WTC11 (cell line): ENCODE results near the gene TRMT6. TPM values are rescaled to one million over a fixed set of nuclear protein-coding genes. Genes with fewer than 3 reads are reported as not detected.

Experiments used
- ATAC-seq: fragments of 200-7000 bp; cut with Tn5 transposase; 2 replicates; pipeline ENCODE4 v1.10.0; 2021; ENCODE audit warnings: mild to moderate bottlenecking, moderate library complexity
- CTCF ChIA-PET: fragments of 300-600 bp; sonication (Branson Sonifier 250); formaldehyde crosslinking; loops from one replicate; lab custom pipeline; 2021; ENCODE audit warnings: antibody characterized with exemption; lab: Charles Lee
- POLR2A ChIA-PET: fragments of 350-600 bp; sonication (Branson Sonifier 250); formaldehyde crosslinking; loops from one replicate; lab custom pipeline; 2021; ENCODE audit warnings: antibody characterized with exemption; lab: Charles Lee
- DNase-seq: peaks from one replicate; pipeline ENCODE4 v3.0.0; 2021; ENCODE audit warnings: low spot score
- H3K27ac Mint-ChIP-seq: 2 replicates; pipeline ENCODE4 v1.8.0; 2021; ENCODE audit warnings: mixed read lengths
- H3K27me3 Mint-ChIP-seq: 2 replicates; pipeline ENCODE4 v1.8.0; 2021; ENCODE audit warnings: low read depth, mild to moderate bottlenecking, moderate library complexity, mixed read lengths
- H3K36me3 Mint-ChIP-seq: 2 replicates; pipeline ENCODE4 v1.8.0; 2021; ENCODE audit warnings: mixed read lengths
- H3K4me1 Mint-ChIP-seq: 2 replicates; pipeline ENCODE4 v1.8.0; 2022; ENCODE audit warnings: mixed read lengths
- H3K4me3 Mint-ChIP-seq: 2 replicates; pipeline ENCODE4 v1.8.0; 2021; ENCODE audit warnings: mild to moderate bottlenecking, moderate library complexity, mixed read lengths
- H3K9me3 Mint-ChIP-seq: 2 replicates; pipeline ENCODE4 v1.8.0; 2021; ENCODE audit warnings: mixed read lengths
- CREB1 ChIP-seq: sonication (generic); formaldehyde crosslinking; IDR thresholded peaks from 2 replicates; pipeline ENCODE4 v1.8.0; 2023; ENCODE audit warnings: mild to moderate bottlenecking, missing genetic modification reagents
- EMX1 ChIP-seq: fragments of 250-450 bp; sonication (Bioruptor Pico); IDR thresholded peaks from 2 replicates; pipeline ENCODE4 v1.8.0; 2021; ENCODE audit warnings: mild to moderate bottlenecking
- ETV6 ChIP-seq: sonication (generic); formaldehyde crosslinking; IDR thresholded peaks from 2 replicates; pipeline ENCODE4 v1.8.1; 2022; ENCODE audit warnings: mild to moderate bottlenecking, missing genetic modification reagents
- FOXK1 ChIP-seq: sonication (generic); formaldehyde crosslinking; IDR thresholded peaks from 2 replicates; pipeline ENCODE4 v1.8.0; 2022; ENCODE audit warnings: mild to moderate bottlenecking, moderate library complexity, missing genetic modification reagents
- NFATC4 ChIP-seq: fragments of 250-450 bp; sonication (Bioruptor Pico); IDR thresholded peaks from 2 replicates; pipeline ENCODE4 v1.9.0; 2021; ENCODE audit warnings: mild to moderate bottlenecking
- NR1H2 ChIP-seq: sonication (generic); formaldehyde crosslinking; IDR thresholded peaks from 2 replicates; pipeline ENCODE4 v1.9.0; 2021; ENCODE audit warnings: mild to moderate bottlenecking, moderate library complexity, missing genetic modification reagents
- TEAD1 ChIP-seq: sonication (generic); formaldehyde crosslinking; IDR thresholded peaks from 2 replicates; pipeline ENCODE4 v1.8.0; 2022; ENCODE audit warnings: mild to moderate bottlenecking, missing genetic modification reagents
- ZNF138 ChIP-seq: sonication (generic); formaldehyde crosslinking; conservative IDR thresholded peaks from 2 replicates; pipeline ENCODE4 v1.8.1; 2022; ENCODE audit warnings: mild to moderate bottlenecking, moderate library complexity, missing genetic modification reagents
- ZNF219 ChIP-seq: sonication (generic); formaldehyde crosslinking; IDR thresholded peaks from 2 replicates; pipeline ENCODE4 v1.8.0; 2023; ENCODE audit warnings: missing genetic modification reagents, mild to moderate bottlenecking, borderline replicate concordance
- total RNA-seq: library from RNA; stranded (reverse); gene quantifications from 3 replicates; pipeline ENCODE4 v1.2.3, GENCODE V29; 2021
- TF ChIP-seq, protein P1 (sequence below): sonication (generic); formaldehyde crosslinking; IDR thresholded peaks from 2 replicates; pipeline ENCODE4 v1.8.0; 2023; ENCODE audit warnings: missing genetic modification reagents, mild to moderate bottlenecking, borderline replicate concordance
- TF ChIP-seq, protein P2 (sequence below): sonication (generic); formaldehyde crosslinking; conservative IDR thresholded peaks from 2 replicates; pipeline ENCODE4 v1.8.1; 2023; ENCODE audit warnings: mild to moderate bottlenecking, low read depth, missing genetic modification reagents, moderate library complexity
- TF ChIP-seq, protein P3 (sequence below): fragments of 250-450 bp; sonication (Bioruptor Pico); IDR thresholded peaks from 2 replicates; pipeline ENCODE4 v1.9.0; 2021; ENCODE audit warnings: moderate library complexity, mild to moderate bottlenecking, inconsistent platforms, borderline replicate concordance
- TF ChIP-seq, protein P4 (sequence below): sonication (generic); formaldehyde crosslinking; IDR thresholded peaks from 2 replicates; pipeline ENCODE4 v1.8.0; 2022; ENCODE audit warnings: mild to moderate bottlenecking, missing genetic modification reagents

The TRMT6 gene
- total RNA-seq, 1 experiment from 2014 or later = 17.2 TPM

DNA sequence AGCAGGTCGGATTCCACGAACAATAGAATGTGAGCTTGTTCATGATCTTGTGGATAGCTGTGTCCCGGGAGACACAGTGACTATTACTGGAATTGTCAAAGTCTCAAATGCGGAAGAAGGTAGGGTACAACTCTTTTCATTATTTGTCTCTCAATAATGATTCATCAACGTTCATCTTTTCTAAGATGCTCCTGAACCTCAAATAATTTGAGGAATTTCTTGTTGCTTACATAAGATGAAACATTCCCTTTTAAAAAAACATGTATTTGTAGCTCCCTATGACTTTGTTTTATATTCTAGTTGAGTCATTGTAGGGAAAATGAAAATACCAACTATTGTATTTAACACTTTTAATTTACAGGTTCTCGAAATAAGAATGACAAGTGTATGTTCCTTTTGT lies 17.1 kb upstream of the TRMT6 start:
- Mint-ChIP-seq H3K9me3 (no peaks in the 10 kb centered on the region), H3K27me3 (peaks cover 76% of the 10 kb centered on the region), H3K4me3 (no peak overlapping the region), H3K4me1 (peaks cover 15% of the 10 kb centered on the region), H3K36me3 (peaks cover 77% of the 10 kb centered on the region), H3K27ac (no peak overlapping the region)
- TF ChIP-seq ETV6 (CRISPR knock-in tag) (no peak), TEAD1 (CRISPR knock-in tag) (no peak)
- CTCF ChIA-PET = no interaction called here
- POLR2A ChIA-PET = no interaction called here
- DNase-seq (no peak), ATAC-seq (no peak)

DNA sequence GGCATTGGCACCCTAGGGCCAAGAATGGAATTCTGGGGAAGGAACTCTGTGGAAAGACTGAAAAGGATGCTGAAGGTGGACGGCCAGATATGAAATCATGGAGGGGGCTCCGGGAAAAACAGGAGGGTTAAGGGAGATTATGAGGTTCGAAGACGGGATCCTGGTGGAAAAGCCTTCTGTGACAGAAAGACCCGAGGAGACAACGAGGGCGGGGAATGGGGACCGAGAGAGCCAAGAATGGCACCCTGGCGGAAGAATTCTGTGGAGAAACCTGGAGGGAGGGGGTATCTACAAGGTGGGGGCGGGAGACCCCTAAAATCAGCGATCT lies 426 bp downstream of the TRMT6 start:
- Mint-ChIP-seq H3K27me3 (no peaks in the 10 kb centered on the region), H3K4me1 (peaks cover 14% of the 10 kb centered on the region), H3K27ac (peak overlapping the region; percentile 99), H3K9me3 (no peaks in the 10 kb centered on the region), H3K36me3 (peaks cover 32% of the 10 kb centered on the region), H3K4me3 (peak overlapping the region; percentile 94)
- DNase-seq (no peak), ATAC-seq (peak; percentile 5; the same call in 1 of the 2 replicates)
- ChIA-PET CTCF (no interaction called here), POLR2A (no interaction called here)
- TF ChIP-seq ZNF138 (CRISPR knock-in tag) (no peak), FOXK1 (CRISPR knock-in tag) (no peak)
- TF ChIP-seq, protein P1, sequence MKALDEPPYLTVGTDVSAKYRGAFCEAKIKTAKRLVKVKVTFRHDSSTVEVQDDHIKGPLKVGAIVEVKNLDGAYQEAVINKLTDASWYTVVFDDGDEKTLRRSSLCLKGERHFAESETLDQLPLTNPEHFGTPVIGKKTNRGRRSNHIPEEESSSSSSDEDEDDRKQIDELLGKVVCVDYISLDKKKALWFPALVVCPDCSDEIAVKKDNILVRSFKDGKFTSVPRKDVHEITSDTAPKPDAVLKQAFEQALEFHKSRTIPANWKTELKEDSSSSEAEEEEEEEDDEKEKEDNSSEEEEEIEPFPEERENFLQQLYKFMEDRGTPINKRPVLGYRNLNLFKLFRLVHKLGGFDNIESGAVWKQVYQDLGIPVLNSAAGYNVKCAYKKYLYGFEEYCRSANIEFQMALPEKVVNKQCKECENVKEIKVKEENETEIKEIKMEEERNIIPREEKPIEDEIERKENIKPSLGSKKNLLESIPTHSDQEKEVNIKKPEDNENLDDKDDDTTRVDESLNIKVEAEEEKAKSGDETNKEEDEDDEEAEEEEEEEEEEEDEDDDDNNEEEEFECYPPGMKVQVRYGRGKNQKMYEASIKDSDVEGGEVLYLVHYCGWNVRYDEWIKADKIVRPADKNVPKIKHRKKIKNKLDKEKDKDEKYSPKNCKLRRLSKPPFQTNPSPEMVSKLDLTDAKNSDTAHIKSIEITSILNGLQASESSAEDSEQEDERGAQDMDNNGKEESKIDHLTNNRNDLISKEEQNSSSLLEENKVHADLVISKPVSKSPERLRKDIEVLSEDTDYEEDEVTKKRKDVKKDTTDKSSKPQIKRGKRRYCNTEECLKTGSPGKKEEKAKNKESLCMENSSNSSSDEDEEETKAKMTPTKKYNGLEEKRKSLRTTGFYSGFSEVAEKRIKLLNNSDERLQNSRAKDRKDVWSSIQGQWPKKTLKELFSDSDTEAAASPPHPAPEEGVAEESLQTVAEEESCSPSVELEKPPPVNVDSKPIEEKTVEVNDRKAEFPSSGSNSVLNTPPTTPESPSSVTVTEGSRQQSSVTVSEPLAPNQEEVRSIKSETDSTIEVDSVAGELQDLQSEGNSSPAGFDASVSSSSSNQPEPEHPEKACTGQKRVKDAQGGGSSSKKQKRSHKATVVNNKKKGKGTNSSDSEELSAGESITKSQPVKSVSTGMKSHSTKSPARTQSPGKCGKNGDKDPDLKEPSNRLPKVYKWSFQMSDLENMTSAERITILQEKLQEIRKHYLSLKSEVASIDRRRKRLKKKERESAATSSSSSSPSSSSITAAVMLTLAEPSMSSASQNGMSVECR (CRISPR knock-in tag) = no peak
- TF ChIP-seq, protein P2, sequence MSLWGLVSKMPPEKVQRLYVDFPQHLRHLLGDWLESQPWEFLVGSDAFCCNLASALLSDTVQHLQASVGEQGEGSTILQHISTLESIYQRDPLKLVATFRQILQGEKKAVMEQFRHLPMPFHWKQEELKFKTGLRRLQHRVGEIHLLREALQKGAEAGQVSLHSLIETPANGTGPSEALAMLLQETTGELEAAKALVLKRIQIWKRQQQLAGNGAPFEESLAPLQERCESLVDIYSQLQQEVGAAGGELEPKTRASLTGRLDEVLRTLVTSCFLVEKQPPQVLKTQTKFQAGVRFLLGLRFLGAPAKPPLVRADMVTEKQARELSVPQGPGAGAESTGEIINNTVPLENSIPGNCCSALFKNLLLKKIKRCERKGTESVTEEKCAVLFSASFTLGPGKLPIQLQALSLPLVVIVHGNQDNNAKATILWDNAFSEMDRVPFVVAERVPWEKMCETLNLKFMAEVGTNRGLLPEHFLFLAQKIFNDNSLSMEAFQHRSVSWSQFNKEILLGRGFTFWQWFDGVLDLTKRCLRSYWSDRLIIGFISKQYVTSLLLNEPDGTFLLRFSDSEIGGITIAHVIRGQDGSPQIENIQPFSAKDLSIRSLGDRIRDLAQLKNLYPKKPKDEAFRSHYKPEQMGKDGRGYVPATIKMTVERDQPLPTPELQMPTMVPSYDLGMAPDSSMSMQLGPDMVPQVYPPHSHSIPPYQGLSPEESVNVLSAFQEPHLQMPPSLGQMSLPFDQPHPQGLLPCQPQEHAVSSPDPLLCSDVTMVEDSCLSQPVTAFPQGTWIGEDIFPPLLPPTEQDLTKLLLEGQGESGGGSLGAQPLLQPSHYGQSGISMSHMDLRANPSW (CRISPR knock-in tag) = no peak

DNA sequence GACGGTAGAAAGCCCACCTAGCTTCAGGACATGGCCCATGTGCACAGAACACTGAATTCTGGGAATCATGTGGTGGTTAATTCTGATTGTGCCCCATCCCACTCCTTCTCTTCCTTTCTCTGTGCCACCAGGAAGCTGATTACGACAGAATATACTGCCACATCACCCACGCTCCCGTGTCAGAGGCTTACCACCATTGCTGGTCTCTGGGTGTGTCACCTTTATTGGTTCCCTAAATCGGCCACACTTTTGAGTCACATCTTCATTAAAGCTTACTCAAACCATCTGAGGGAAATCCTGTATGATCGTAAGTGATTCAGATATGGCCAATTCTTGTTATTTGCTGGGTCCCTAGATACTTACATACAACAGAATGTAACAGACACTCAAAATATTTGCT lies 3.1 kb downstream of the TRMT6 start:
- ChIA-PET POLR2A (no interaction called here), CTCF (no interaction called here)
- Mint-ChIP-seq H3K27me3 (no peaks in the 10 kb centered on the region), H3K27ac (no peak overlapping the region), H3K36me3 (peaks cover 26% of the 10 kb centered on the region), H3K4me3 (no peak overlapping the region), H3K4me1 (peaks cover 14% of the 10 kb centered on the region), H3K9me3 (no peaks in the 10 kb centered on the region)
- no peak for TF ChIP-seq NR1H2
- TF ChIP-seq CREB1 (CRISPR knock-in tag) = no peak
- TF ChIP-seq, protein P3, sequence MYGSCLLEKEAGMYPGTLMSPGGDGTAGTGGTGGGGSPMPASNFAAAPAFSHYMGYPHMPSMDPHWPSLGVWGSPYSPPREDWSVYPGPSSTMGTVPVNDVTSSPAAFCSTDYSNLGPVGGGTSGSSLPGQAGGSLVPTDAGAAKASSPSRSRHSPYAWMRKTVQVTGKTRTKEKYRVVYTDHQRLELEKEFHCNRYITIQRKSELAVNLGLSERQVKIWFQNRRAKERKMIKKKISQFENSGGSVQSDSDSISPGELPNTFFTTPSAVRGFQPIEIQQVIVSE = no peak
- TF ChIP-seq, protein P4, sequence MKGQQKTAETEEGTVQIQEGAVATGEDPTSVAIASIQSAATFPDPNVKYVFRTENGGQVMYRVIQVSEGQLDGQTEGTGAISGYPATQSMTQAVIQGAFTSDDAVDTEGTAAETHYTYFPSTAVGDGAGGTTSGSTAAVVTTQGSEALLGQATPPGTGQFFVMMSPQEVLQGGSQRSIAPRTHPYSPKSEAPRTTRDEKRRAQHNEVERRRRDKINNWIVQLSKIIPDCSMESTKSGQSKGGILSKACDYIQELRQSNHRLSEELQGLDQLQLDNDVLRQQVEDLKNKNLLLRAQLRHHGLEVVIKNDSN (CRISPR knock-in tag) = no peak
- no peak for TF ChIP-seq ZNF219 (CRISPR knock-in tag)
- no peak for TF ChIP-seq EMX1 (CRISPR knock-in tag)
- no peak for TF ChIP-seq NFATC4 (CRISPR knock-in tag)
- no peak for DNase-seq
- no peak for ATAC-seq
